NCI-H2081 treated with DMSO at 0.1 percent for 48 hours (cell line): ENCODE measurements around the gene SH2D2A.

ENCODE experiments used
- DNase-seq: peaks from one replicate; lab custom pipeline; 2025; lab: John Stamatoyannopoulos, UW

SH2D2A gene

DNA sequence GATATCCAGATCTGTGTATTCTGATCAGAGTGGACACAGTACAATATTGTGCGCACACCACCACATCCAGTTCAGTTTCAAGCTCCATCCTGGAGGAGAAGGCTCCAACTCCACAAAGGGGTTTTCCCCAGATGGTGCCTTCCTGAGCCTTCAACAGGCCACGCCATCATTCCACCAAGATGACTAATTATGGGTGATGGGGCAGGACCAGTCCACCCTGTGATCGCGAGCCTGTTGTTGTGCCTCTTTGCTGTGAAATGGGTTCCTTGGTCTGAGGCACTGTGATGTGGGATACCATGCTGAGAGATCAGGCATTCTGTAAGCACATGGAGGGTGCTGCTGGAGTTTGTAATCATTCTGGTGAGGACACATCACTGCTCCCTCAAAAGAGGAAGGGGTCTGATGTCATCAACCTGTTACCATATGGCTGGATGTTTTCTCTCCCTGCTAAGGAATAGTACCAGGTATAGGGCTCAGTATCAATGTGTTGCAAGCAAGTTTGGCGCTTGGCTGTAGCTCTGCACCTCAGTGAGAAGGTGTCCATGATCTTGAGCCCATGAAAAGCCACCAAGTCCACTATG is 6.7 kb upstream of the SH2D2A start:
- DNase-seq = no peak

- no peak for DNase-seq
These were observed 6.0 kb upstream of the SH2D2A start for GRCh38 chr1:156822680-156823079.

DNA sequence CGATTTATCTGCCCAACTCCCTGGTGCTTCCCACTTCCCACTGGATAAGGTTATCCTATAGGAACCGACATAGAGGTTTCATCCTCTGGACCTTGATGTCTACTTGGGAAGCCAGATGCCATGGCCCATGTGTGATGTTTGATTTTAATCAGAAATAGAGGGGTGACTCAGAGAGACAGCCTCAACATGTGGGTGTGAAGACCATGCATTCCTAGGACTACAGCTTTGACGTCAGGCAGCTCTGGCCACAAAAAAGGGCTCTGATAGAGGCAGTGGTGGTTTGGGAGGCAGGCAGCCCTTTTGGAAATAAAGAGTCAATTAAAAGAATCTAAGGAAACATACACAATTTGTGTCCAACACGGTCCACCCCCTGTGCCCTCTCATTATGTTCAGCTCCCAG is 5.2 kb upstream of the SH2D2A start:
- DNase-seq = no peak

DNA sequence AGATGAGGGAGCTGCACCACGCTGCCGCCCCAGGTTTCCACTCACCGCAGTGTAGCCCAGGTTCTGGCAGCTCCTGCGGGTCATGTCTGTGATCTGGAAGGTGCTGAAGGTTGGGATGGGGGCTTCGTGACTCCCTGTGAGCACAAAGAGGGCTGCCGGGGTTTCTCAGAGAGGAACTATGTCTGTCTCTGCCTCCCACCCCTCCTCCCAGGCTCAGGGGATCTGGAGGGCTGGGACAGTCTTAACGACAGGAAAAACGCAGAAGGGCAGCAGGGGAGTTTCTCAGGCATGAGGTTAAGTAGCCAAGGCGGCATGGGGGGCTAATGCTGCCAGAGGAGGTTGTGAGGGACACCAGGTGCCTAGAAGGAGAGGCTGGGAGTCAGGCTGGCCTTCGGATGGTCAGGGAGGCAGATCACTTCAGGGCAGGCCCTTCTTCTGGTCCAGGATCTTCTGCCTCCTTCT is 656 bp downstream of the SH2D2A start:
- no peak for DNase-seq

DNA sequence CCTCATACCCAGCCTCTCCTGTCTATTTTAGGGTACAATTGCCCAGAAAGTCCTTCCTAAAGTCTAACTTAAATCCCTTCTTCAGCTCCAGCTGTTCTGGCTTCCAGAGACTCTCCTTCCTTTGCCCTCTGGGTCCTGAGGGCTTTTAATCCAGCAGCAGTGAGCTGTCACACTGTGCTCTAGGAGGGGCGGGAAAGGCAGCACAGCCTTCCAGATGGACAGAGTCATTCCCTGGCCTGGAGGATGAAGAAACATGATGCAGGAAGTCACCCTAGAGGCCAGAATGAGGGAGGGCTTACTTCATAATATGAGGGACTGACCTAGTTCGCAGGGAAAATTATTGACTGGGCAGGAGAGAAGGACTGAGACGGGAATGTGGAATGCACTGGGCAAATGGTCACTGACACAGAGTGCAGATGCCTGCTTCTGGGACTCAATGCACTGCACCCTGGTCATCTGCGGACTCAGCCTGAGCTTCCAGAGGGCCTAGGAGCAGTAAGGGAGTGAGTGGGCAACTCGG is 1.3 kb downstream of the SH2D2A start:
- DNase-seq = no peak

DNA sequence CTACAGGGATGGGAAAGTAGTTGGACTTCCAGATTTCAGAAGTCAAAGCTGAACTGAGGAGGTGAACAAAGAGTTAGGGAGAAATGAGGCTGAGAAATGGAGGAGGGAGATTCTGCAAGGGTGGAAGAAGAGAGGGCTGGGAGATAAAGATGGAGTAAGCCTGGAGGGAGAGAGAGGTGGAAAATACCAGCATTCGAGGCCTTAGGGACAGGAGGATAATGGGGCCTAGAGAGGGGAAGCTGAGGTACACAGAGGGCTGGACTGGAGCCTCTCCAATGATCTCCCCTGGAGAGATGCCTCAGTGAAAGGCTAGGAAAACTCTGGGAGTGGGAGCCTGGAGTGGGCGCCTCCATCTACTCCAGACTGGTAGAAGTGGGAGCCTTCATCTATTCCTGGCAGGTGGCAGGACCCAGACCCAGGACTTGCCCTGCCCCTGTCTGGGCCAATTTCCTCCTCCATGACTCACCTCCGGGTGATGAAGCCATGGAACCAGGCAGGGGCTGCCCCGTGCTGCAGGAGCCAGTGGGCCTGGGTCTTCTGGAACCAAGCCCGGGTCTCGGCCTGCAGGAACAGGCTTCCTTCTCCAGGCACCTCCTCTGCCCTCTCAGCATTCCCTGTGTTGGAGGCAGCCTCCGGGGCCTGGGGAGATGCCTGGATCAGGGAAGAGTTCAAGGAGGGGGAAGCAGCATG is 1.9 kb downstream of the SH2D2A start:
- no peak for DNase-seq

- DNase-seq = no peak
These were observed 2.7 kb downstream of the SH2D2A start for GRCh38 chr1:156813750-156814570.

- DNase-seq = no peak
These were observed 3.4 kb downstream of the SH2D2A start for GRCh38 chr1:156813298-156813697.

GRCh38 chr1:156812293-156812990 is 4.2 kb downstream of the SH2D2A start:
- DNase-seq = no peak

DNA sequence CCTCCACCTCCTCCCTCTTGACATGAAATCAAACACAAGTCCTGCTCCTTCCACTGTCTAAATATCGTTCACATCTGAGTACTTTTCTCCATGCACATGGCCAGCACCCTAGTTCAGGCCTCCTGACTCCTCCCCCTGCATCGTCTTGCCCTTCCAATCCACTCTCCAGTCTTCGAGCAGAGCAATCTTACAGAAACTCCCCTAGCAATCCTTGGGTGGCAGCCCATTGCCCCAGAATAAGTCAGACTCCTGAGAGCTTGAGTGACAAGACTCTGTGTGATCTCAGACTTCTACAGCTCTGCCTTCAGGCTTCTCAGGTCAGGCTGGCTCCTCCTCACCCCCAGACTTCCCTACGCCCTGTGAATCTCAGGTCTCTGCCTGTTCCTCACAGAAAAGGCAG is 5.5 kb downstream of the SH2D2A start:
- no peak for DNase-seq

DNA sequence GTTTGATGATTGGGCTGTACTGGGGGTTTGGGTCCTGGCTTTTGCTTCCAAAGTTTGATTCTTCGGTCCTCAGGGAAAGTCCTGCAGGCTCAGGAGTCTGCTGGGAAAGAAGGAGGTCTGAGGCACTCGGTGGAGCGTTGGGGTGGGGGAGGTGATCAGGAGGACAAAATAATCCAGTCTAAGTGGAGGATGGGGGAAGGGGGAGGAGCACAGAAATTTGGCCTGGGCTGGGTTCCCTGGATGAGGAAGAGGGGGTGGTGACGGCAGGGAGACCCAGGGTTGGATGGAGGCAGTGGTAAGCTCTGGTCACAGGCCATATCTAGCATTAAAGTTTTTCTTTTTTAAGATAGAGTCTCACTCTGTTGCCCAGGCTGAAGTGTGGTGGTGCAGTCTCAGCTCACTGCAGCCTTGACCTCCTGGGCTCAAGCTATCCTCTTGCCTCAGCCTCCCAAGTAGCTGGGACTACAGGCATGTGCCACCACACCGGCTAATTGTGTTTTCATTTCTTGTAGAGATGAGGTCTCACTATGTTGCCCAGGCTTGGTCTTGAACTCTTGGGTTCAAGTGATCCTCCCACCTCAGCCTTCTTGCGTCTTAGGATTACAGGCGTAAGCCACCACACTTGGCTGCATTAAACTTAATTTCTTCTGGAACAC is 6.8 kb downstream of the SH2D2A start:
- DNase-seq = no peak

GRCh38 chr1:156809281-156809680 is 7.4 kb downstream of the SH2D2A start:
- no peak for DNase-seq

DNA sequence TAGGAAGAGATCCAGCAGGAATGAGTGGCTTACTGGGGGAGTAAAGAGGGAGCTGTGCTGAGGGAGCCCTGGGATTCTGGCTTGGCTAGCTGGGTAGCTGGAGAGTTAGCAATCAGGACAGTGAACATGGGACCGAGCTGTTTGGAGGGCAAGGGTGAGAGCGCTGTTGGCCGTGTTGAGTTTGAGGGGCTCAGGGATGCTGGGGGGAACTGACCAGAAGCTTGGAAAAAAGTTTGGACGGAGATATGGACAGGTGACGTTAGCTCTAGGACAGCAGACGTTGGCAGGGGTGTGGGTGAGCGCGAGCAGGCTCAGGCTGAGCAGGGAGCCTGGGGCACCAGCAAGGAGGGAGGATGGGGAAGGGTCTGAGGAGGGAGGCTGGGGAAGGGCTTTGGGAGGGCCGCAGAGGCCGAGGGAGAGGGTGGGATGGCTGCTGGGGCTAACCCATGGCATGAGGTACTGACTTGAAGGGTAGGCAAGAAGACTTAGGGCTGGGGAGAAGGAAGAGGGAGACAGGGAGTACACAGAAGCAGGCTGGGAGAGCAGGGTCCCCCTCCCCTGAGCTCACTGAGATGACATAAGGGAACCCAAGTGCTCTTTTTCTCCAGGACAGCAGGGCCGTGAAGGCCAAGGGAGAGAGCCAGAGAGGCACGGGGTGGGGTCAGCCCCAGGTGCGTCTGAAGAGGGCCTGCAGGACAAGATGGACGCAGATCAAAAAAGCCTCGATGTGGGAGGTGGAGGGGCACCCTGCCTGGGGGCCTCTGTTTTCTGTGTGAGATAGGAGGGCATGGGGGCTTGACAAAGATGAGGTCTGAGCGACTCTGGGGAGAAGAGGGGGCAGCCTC is 8.2 kb downstream of the SH2D2A start:
- no peak for DNase-seq

DNA sequence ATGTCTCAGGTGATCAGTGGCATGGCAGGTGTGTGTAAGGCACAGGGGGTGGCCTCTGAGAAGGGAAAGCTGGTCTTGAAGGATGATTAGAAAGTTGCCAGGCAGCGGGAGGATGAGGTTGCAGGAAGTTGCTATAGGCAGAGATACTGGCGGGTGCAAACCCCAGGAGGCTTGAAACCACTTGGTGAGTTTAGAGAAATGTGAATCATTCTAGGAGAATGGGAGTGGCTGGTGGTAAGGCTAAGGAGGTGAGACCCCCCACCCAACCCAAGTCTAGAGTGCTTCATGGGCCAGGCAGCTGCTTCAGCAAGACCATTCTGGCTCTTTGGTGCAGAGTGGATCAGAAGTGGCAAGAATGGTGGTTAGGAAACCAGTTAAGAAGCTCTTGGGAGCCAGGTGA is 9.0 kb downstream of the SH2D2A start:
- no peak for DNase-seq

GRCh38 chr1:156806512-156807440 is 9.9 kb downstream of the SH2D2A start:
- DNase-seq = no peak

DNA sequence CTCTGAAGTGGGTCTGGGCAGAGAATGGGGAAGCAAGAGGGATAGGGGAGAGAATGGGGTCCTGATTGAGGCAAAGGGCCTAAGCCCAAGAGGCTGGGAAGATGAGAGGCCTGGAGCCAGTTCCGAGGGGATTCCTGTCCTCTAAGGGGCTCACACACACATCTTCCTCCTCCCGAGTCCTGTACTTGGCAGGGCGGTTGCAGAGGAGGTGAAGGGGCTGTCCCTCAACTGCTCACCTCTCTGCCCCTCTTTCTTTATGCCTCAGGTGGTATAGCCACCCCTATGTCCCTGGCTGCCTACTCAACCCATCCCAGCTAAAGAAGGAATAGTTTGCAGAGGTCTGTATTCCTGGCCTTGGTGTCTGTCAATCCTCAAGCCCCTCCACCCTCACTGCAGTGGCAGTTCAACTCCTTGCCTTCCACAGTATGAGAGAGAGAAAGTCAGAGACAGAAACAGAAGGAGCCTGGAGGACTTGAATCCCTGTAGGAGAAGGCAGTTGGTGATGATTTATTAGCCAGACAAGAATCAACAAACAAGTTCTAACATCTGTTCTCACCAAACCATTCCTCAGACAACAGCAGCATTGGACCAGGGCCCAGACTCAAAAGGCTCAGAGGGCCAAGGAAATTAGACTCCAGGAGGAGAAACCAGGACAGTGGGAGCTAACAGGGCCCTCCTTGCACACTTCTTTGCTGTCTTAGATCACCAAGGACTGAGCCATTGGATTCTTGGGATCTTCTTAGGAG is 10.7 kb downstream of the SH2D2A start:
- DNase-seq = no peak

DNA sequence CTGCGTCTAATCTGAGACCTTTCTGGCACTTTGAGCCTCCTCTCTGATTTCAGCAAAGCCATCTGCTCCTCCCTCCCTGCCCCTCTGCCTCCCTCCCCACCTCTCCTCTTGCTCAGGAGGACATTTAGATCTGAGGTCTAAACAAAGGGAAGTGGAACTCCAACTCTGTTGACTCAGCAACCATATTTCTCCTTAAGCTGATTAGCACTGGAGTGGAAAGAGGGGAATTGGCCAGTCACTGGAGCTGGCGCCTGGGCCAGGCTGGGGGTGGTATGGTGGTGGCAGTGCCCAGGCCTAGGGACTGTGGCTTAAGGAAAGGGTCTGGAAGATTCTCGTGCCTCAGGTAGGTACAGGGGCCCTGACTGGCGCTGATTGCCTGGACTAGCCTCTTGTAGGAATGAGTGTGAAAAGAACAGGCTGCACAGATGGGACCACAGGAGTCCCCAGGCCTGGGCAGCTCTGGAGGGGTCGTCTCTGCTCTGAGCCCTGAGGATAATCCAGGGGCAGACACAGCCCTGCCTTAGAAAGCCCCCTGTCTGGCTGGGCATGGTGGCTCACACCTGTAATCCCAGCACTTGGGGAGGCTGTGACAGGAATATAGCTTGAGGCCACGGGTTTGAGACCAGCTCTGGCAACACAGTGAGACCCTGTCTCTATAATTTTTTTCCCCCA is 11.9 kb downstream of the SH2D2A start:
- DNase-seq = no peak

- no peak for DNase-seq
These were observed 12.6 kb downstream of the SH2D2A start for GRCh38 chr1:156804026-156804425.
